DOHH2 (cell line): ENCODE measurements around the gene TEX52.
A peak's percentile ranks its signal among the peaks of the same experiment; 100 is the strongest.
"Not testable (repeated sequence)": the region's sequence is repeated elsewhere in the genome, so short reads cannot be mapped to it uniquely, and the experiment has no call there.

Source experiments
- H3F3A ChIP-seq: fragments of 200-600 bp; sonication (generic), shearing (Covaris generic); 2 replicates; pipeline ENCODE4 v1.6.0; 2016; ENCODE audit warnings: antibody characterized with exemption, mild to moderate bottlenecking; ENCODE audit not compliant: control insufficient read depth, insufficient read depth
- H3K27ac ChIP-seq: fragments of 200-600 bp; sonication (generic); 2 replicates; pipeline ENCODE4 v1.5.1; 2014; ENCODE audit warnings: low read depth, mild to moderate bottlenecking, low read length, moderate library complexity
- H3K27me3 ChIP-seq: fragments of 200-600 bp; sonication (generic); 2 replicates; pipeline ENCODE4 v1.6.1; 2014; ENCODE audit warnings: mild to moderate bottlenecking, low read length, mixed read lengths; ENCODE audit not compliant: control insufficient read depth
- H3K36me3 ChIP-seq: fragments of 200-600 bp; sonication (generic); 2 replicates; pipeline ENCODE4 v1.6.1; 2014; ENCODE audit warnings: mild to moderate bottlenecking, low read length, moderate library complexity, mixed read lengths; ENCODE audit not compliant: control insufficient read depth
- H3K4me1 ChIP-seq: fragments of 200-600 bp; sonication (generic); 2 replicates; pipeline ENCODE4 v1.6.1; 2014; ENCODE audit warnings: mild to moderate bottlenecking, low read length, mixed read lengths; ENCODE audit not compliant: control insufficient read depth
- H3K4me2 ChIP-seq: fragments of 200-600 bp; sonication (generic); 2 replicates; pipeline ENCODE4 v1.6.0; 2014; ENCODE audit warnings: mild to moderate bottlenecking, low read length, moderate library complexity
- H3K4me3 ChIP-seq: fragments of 200-600 bp; sonication (generic); 2 replicates; pipeline ENCODE4 v1.5.1; 2014; ENCODE audit warnings: mild to moderate bottlenecking, low read length, mixed read lengths
- H3K79me2 ChIP-seq: fragments of 200-600 bp; sonication (generic); 2 replicates; pipeline ENCODE4 v1.6.1; 2014; ENCODE audit warnings: mild to moderate bottlenecking, low read length, mixed read lengths; ENCODE audit not compliant: control insufficient read depth
- H3K9me2 ChIP-seq: fragments of 200-600 bp; sonication (generic); replicated peaks from 2 replicates; pipeline ENCODE4 v1.6.1; 2014; ENCODE audit warnings: mild to moderate bottlenecking, low read length, mixed read lengths; ENCODE audit not compliant: control insufficient read depth
- H3K9me3 ChIP-seq: fragments of 200-600 bp; sonication (generic); 2 replicates; pipeline ENCODE4 v1.6.1; 2014; ENCODE audit warnings: antibody characterized with exemption, low read length, mixed read lengths; ENCODE audit not compliant: control insufficient read depth, insufficient read depth
- H4K20me1 ChIP-seq: fragments of 200-600 bp; sonication (generic); 2 replicates; pipeline ENCODE4 v1.6.0; 2014; ENCODE audit warnings: low read depth, mild to moderate bottlenecking, antibody characterized with exemption, low read length, moderate library complexity; ENCODE audit not compliant: control insufficient read depth, insufficient read depth
- CTCF ChIP-seq: fragments of 200-600 bp; sonication (generic); IDR thresholded peaks from one replicate; pipeline ENCODE4 v1.5.1; 2014; ENCODE audit warnings: antibody characterized with exemption, mild to moderate bottlenecking, low read depth, low read length; ENCODE audit not compliant: poor library complexity, severe bottlenecking
- EZH2phosphoT487 ChIP-seq: fragments of 200-600 bp; sonication (generic); IDR thresholded peaks from 2 replicates; pipeline ENCODE4 v1.6.1; 2017; ENCODE audit warnings: borderline replicate concordance, mild to moderate bottlenecking, antibody characterized with exemption, low read length, moderate library complexity, mixed read lengths

TEX52 gene

GRCh38 chr12:2877047-2877952, 20.5 kb upstream of the TEX52 start, which contains the start of the genes FOXM1 and RHNO1:
Gene FOXM1 (minus strand): TSS chr12:2877174. CDS start chr12:2874478, 2,696 bp downstream.
Gene RHNO1 (plus strand): TSS chr12:2877223. CDS start chr12:2885367, 8,144 bp downstream.
- H4K20me1 ChIP-seq: 0 out of 2 replicates have a peak, but pooled peaks cover 4% of the 10 kb centered on the region
- H3K27ac ChIP-seq: peak within 1 kb of the TSS; percentile 75
- H3F3A ChIP-seq: peaks cover 3% of the 10 kb centered on the region; the same call in 1 of the 2 replicates
- peaks cover 23% of the 10 kb centered on the region for H3K4me1 ChIP-seq
- H3K36me3 ChIP-seq: peaks cover 48% of the 10 kb centered on the region
- TF ChIP-seq EZH2phosphoT487: no peak
- peak within 1 kb of the TSS; percentile 90 for H3K4me3 ChIP-seq
- no peaks in the 10 kb centered on the region for H3K9me3 ChIP-seq
- peak within 1 kb of the TSS; percentile 75 for H3K4me2 ChIP-seq
- peaks cover 99% of the 10 kb centered on the region for H3K79me2 ChIP-seq
- H3K27me3 ChIP-seq: no peaks in the 10 kb centered on the region
- no peaks in the 10 kb centered on the region for H3K9me2 ChIP-seq

GRCh38 chr12:2876431-2877046, 19.7 kb upstream of the TEX52 start:
- H3K4me3 ChIP-seq: peak overlapping the region; percentile 90
- TF ChIP-seq EZH2phosphoT487 (no peak), CTCF (peak; percentile 9)
- H3K79me2 ChIP-seq: peaks cover 100% of the 10 kb centered on the region
- 0 out of 2 replicates have a peak, but pooled peaks cover 4% of the 10 kb centered on the region for H4K20me1 ChIP-seq
- H3K4me2 ChIP-seq: peak overlapping the region; percentile 75
- H3K27ac ChIP-seq: peak overlapping the region; percentile 75
- no peaks in the 10 kb centered on the region for H3K27me3 ChIP-seq
- peaks cover 3% of the 10 kb centered on the region; the same call in 1 of the 2 replicates for H3F3A ChIP-seq
- no peaks in the 10 kb centered on the region for H3K9me3 ChIP-seq
- peaks cover 55% of the 10 kb centered on the region for H3K36me3 ChIP-seq
- H3K4me1 ChIP-seq: peaks cover 23% of the 10 kb centered on the region
- H3K9me2 ChIP-seq: no peaks in the 10 kb centered on the region

GRCh38 chr12:2868986-2869632, 12.3 kb upstream of the TEX52 start:
- not testable (repeated sequence) for H3K4me2 ChIP-seq, H3K27ac ChIP-seq, H3K9me3 ChIP-seq, H4K20me1 ChIP-seq, H3K4me1 ChIP-seq, H3F3A ChIP-seq, H3K4me3 ChIP-seq, H3K27me3 ChIP-seq, H3K9me2 ChIP-seq
- peaks cover 87% of the 10 kb centered on the region for H3K36me3 ChIP-seq
- peaks cover 33% of the 10 kb centered on the region for H3K79me2 ChIP-seq

GRCh38 chr12:2864198-2864597, 7.4 kb upstream of the TEX52 start:
- Histone ChIP-seq H3K27me3 (no peaks in the 10 kb centered on the region), H3K27ac (no peak overlapping the region), H3K36me3 (peaks cover 82% of the 10 kb centered on the region), H4K20me1 (peaks cover 2% of the 10 kb centered on the region; the same call in 1 of the 2 replicates), H3K79me2 (no peaks in the 10 kb centered on the region), H3K4me2 (no peak overlapping the region), H3K9me3 (no peaks in the 10 kb centered on the region), H3K4me1 (no peaks in the 10 kb centered on the region), H3F3A (peaks cover 2% of the 10 kb centered on the region; the same call in 1 of the 2 replicates), H3K4me3 (no peak overlapping the region), H3K9me2 (no peaks in the 10 kb centered on the region)
- TF ChIP-seq CTCF (no peak), EZH2phosphoT487 (no peak)

- peaks cover 82% of the 10 kb centered on the region for H3K36me3 ChIP-seq
Measured at GRCh38 chr12:2863402-2863801, 6.6 kb upstream of the TEX52 start.

More at GRCh38 chr12:2863402-2863801, 6.6 kb upstream of the TEX52 start:
- H3K79me2 ChIP-seq, H3F3A ChIP-seq, H3K4me2 ChIP-seq, H3K4me1 ChIP-seq, H3K9me2 ChIP-seq, H3K9me3 ChIP-seq, H3K27ac ChIP-seq, H3K27me3 ChIP-seq, H3K4me3 ChIP-seq, H4K20me1 ChIP-seq: not testable (repeated sequence)
